GM19468 (cell line): ENCODE results near the gene LRP8.

ENCODE experiments used
- ATAC-seq: cut with Tn5 transposase; IDR thresholded peaks from one replicate; pipeline ENCODE4 v1.9.1; 2021; ENCODE audit warnings: mild to moderate bottlenecking, moderate library complexity, moderate number of reproducible peaks; ENCODE audit not compliant: unreplicated experiment; ENCODE audit errors: extremely low read depth

Gene LRP8

GRCh38 chr1:53271446-53272090 is 56.3 kb downstream of the LRP8 start:
- ATAC-seq, result no peak

DNA sequence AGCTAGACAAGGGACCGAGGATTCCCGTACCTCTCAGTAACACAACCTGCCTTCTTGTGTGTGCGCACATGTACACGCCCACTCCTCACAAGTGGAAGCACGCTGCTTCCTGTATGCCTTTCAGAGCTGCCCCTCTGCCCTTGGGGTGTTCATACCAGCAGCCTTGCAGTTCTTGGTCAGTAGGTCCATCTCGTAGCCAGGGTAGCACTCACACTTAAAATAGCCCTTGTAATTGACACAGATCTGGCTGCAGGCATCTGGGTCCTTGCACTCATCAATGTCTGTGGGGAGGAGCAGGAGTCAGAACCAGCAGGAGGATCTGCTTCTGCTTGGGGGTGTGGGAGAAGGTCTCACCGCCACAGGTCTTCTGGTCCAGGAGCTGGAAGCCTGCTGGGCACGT is 57.0 kb downstream of the LRP8 start:
- ATAC-seq, result no peak

DNA sequence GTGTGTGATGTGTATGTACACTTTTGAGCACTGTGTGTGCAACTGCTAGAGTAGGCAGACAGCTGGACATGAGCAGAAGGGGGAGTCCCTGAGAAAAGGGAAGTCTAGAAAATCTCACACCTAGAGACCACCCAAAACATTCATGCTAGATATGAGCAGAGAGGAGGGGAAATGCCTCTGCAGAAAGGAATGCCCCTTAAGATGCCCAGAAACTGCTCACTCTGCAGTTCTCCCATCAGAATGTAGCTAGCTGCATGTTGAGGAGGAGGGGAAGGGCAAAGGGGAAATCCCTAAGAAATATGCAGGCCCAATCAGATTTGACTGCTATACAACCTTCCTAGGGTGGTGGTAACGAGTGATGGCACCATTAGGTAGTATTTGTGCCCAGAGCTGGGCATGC is 57.8 kb downstream of the LRP8 start:
- ATAC-seq, result no peak

GRCh38 chr1:53267761-53268160 is 60.1 kb downstream of the LRP8 start:
- ATAC-seq, result no peak

DNA sequence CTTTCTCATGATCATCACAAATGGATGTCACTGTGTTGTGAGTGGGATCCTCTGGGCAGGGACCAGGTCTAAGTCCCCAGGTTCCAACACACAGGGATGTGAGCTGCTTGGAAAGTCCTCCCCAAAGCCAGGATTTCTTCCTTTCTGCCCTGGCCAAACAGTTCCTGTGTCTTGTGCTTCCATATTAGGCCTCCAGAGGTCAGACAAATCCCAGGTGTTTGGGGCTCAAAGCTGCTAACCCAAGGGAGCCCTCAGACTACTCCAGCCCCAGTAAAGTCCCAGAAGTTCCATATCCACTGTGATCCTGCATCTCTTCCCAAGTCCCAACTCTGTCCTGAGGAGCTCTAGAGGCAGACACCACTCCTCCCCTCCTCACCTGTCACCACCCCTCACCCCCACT is 61.8 kb downstream of the LRP8 start:
- no peak for ATAC-seq

GRCh38 chr1:53265581-53265980 is 62.3 kb downstream of the LRP8 start:
- ATAC-seq, result no peak

DNA sequence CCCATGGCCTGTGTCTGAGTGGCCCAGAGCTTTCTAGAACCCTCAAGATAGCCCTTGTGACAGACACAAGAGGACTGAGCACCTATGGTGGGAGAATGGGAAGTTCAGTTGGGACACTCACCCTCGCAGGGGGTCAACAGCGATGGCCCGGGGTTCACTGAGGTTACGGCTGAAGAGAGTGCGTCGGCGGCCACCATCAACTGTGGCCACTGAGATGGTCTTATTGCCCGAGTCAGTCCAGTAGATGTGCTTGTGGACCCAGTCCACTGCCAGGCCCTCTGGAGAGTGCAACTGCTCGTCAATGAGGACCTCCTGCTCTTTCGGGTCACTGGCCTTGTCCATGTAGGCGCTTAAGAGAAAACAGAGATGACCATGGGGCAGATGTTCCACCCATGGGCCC is 63.8 kb downstream of the LRP8 start:
- ATAC-seq, result no peak

GRCh38 chr1:53262000-53262399 is 65.9 kb downstream of the LRP8 start:
- ATAC-seq, result no peak

- no peak for ATAC-seq
Measured at GRCh38 chr1:53260631-53261247, 67.1 kb downstream of the LRP8 start.

- ATAC-seq, result no peak
Measured at GRCh38 chr1:53259932-53260331, 67.9 kb downstream of the LRP8 start.

GRCh38 chr1:53258216-53258615 is 69.7 kb downstream of the LRP8 start:
- ATAC-seq, result no peak

DNA sequence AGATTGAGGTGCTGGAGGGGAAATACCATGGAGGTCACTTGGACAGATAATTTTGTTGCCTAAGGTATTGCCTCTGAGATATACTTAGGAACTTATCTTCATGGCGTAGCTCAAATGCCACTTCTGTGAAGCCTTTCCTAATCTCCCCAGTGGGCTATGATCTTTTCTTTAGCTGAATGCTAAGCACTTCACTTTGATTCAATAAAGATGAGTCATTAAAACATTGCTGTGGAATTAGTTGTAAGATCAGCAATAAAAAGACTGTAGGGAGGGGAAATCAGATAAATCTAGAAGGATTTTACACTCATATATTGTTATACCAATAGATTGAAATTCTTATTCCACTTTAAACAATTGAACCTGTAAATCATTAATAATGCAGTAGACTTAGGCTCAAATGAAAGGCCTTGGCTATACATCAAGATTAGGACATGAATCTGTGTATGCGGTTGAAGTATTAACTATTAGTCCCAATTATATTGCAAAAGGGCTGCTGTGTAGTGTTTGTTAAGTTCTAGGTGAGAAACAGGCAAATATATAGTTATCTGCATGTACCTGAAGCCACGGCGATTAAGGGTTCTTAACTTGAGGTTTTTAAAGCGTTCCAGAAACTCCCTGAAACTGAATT is 70.3 kb downstream of the LRP8 start:
- no peak for ATAC-seq

- no peak for ATAC-seq
Measured at GRCh38 chr1:53256511-53257453, 71.1 kb downstream of the LRP8 start.

GRCh38 chr1:53255031-53255430 is 72.8 kb downstream of the LRP8 start:
- no peak for ATAC-seq

- no peak for ATAC-seq
Measured at GRCh38 chr1:53254011-53254640, 73.7 kb downstream of the LRP8 start.

- no peak for ATAC-seq
Measured at GRCh38 chr1:53250325-53250724, 77.5 kb downstream of the LRP8 start.

GRCh38 chr1:53249706-53250105 is 78.2 kb downstream of the LRP8 start:
- no peak for ATAC-seq

DNA sequence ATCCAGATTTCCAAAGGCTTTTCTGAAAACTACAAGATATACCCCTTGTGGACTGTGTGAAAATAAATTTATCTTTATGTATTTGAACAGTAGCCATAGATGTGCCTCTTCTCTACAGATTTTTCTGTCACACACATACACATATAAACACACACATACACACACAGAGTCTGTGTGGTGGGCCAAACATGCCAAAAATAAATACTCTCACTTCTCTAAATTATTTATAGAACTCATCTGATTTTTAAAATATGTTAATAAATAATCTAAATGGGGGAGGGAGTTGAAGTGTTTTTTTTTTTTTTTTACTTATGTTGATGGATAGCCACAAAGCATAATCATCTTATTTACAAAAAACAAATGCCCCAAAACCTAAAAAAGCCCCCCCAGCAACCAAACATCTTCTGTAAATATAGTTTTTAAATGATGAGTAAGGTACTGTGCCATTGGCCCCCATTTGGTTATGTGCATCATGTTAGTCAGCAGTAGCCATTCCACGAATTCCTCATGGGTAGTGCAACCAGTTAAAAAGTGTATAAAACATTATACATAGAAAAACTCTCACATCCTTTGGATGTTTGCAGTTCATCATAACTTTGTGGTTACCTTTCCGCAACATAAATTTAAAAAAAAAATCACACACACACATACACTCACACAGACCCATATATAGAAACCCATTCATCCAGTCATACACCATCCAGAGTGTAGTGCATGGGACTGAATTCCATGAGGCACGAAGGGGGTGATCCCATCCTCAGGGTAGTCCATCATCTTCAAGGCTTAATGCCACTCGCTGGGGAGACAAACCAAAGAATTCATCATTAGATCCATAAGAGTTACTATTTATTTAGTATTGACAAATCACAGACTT is 81.4 kb downstream of the LRP8 start:
- ATAC-seq, result no peak

GRCh38 chr1:53244141-53244540 is 83.7 kb downstream of the LRP8 start:
- ATAC-seq, result no peak
